Testis (tissue), 2 donors: ENCODE results near the gene TMOD2.

ENCODE experiments used
- POLR2A ChIP-seq: fragments of 450-650 bp; IDR thresholded peaks from one replicate; pipeline ENCODE4 v1.6.1; 2017; ENCODE audit warnings: antibody characterized with exemption, mild to moderate bottlenecking, moderate library complexity
- TF ChIP-seq, protein P1 (sequence below), 3 experiments: fragments of 450-650 bp in 2 of 3; fragments of 200-600 bp in 1 of 3; sonication (generic) in 1 of 3; IDR thresholded peaks; one replicate each; pipeline ENCODE4 v1.5.1; 2016 to 2019; ENCODE audit warnings: antibody characterized with exemption in 3 of 3, mild to moderate bottlenecking in 2 of 3, moderate library complexity in 1 of 3

- TF ChIP-seq, protein P1, sequence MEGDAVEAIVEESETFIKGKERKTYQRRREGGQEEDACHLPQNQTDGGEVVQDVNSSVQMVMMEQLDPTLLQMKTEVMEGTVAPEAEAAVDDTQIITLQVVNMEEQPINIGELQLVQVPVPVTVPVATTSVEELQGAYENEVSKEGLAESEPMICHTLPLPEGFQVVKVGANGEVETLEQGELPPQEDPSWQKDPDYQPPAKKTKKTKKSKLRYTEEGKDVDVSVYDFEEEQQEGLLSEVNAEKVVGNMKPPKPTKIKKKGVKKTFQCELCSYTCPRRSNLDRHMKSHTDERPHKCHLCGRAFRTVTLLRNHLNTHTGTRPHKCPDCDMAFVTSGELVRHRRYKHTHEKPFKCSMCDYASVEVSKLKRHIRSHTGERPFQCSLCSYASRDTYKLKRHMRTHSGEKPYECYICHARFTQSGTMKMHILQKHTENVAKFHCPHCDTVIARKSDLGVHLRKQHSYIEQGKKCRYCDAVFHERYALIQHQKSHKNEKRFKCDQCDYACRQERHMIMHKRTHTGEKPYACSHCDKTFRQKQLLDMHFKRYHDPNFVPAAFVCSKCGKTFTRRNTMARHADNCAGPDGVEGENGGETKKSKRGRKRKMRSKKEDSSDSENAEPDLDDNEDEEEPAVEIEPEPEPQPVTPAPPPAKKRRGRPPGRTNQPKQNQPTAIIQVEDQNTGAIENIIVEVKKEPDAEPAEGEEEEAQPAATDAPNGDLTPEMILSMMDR (IDR thresholded peaks at IDR 0.05) = no peak
- TF ChIP-seq POLR2A = no peak
Observed at GRCh38 chr15:51757450-51757849, 6.1 kb downstream of the TMOD2 start.
